Uterus (tissue), 2 donors: ENCODE measurements around the gene STAT6.

Experiments
- POLR2A ChIP-seq, 2 donors: fragments of 450-650 bp; IDR thresholded peaks; one replicate each; pipeline ENCODE4 v1.6.1; 2016; ENCODE audit warnings: antibody characterized with exemption in 2 of 2, mild to moderate bottlenecking in 1 of 2, moderate library complexity in 1 of 2
- TF ChIP-seq, protein P1 (sequence below), 4 experiments: fragments of 200-600 bp in 2 of 4; fragments of 450-650 bp in 2 of 4; sonication (generic) in 2 of 4; IDR thresholded peaks; one replicate each; pipeline ENCODE4 v1.5.1; 2016 to 2019; ENCODE audit warnings: antibody characterized with exemption in 4 of 4, mild to moderate bottlenecking in 2 of 4, moderate library complexity in 1 of 4

DNA sequence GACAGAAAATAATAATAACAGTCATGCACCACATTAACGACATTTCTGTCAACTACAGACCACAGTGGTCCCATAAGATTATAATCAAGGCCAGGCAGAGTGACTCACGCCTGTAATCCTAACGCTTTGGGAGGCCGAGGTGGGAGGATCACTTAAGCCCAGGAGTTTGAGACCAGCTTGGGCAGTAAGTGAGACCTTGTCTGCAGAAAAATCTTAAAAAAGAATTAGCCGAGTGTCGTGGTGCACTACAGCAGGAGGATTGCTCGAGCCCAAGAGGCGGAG, 13.7 kb downstream of the STAT6 start:
- TF ChIP-seq, protein P1, sequence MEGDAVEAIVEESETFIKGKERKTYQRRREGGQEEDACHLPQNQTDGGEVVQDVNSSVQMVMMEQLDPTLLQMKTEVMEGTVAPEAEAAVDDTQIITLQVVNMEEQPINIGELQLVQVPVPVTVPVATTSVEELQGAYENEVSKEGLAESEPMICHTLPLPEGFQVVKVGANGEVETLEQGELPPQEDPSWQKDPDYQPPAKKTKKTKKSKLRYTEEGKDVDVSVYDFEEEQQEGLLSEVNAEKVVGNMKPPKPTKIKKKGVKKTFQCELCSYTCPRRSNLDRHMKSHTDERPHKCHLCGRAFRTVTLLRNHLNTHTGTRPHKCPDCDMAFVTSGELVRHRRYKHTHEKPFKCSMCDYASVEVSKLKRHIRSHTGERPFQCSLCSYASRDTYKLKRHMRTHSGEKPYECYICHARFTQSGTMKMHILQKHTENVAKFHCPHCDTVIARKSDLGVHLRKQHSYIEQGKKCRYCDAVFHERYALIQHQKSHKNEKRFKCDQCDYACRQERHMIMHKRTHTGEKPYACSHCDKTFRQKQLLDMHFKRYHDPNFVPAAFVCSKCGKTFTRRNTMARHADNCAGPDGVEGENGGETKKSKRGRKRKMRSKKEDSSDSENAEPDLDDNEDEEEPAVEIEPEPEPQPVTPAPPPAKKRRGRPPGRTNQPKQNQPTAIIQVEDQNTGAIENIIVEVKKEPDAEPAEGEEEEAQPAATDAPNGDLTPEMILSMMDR (IDR thresholded peaks at IDR 0.05) = no peak
- TF ChIP-seq POLR2A (IDR thresholded peaks at IDR 0.05) = no peak
